HG02981 (cell line): Measurements from ENCODE around the gene FRMD7.

Experiments
- ATAC-seq: cut with Tn5 transposase; IDR thresholded peaks from one replicate; pipeline ENCODE4 v1.9.1; 2021; ENCODE audit warnings: mild to moderate bottlenecking, moderate library complexity; ENCODE audit not compliant: unreplicated experiment

Gene FRMD7

DNA sequence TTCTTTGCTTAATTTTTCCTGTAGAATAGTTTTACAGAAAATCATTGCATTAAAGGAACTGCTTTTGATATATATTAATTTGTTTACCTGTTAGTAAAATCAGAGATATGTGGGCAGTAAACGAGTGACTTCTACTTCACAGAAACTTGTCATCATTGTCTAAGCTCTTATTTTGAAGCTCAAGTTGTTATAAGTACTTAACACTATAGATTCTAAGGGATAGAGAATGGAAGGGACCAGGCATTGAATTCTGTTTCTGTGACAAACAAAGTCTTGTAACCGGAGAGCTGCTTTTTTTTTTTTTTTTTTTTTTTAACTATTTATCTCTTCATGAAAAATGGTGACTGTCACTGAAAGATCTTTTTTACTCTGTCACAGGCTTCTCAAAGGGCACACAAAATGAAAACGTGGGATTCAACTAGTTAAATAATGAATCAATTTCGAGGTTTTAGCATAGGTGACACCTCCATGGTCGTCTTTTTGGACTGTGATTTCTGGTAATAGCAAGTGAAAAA is 90.3 kb downstream of the FRMD7 start:
- ATAC-seq: no peak

GRCh38 chrX:132034648-132035047 is 93.2 kb downstream of the FRMD7 start:
- no peak for ATAC-seq

GRCh38 chrX:132033166-132033565 is 94.7 kb downstream of the FRMD7 start:
- ATAC-seq: no peak

GRCh38 chrX:132031867-132032266 is 96.0 kb downstream of the FRMD7 start:
- no peak for ATAC-seq

DNA sequence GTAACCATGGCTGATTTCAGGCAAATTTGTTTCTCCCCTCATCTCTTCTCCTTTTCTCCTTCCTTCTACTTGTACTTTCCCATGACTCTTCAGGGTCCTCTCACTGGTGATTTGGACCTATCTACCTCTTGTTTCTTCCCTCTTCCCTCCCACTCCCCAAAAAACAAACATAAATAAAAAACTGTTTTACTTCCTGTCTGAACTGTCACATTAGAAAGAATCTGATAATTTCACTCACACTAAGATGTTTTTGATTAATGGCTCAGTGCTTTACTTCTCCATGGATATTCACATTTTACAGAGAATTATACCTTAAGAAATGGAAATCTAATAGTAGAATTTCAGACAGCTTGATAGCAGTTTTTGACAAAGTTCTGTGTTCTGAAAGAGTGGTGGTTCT is 97.6 kb downstream of the FRMD7 start:
- no peak for ATAC-seq
